Measurements from ENCODE around the gene RFPL3.
"Not testable (repeated sequence)": the region's sequence is repeated elsewhere in the genome, so short reads cannot be mapped to it uniquely, and the experiment has no call there.

RFPL3 gene

DNA sequence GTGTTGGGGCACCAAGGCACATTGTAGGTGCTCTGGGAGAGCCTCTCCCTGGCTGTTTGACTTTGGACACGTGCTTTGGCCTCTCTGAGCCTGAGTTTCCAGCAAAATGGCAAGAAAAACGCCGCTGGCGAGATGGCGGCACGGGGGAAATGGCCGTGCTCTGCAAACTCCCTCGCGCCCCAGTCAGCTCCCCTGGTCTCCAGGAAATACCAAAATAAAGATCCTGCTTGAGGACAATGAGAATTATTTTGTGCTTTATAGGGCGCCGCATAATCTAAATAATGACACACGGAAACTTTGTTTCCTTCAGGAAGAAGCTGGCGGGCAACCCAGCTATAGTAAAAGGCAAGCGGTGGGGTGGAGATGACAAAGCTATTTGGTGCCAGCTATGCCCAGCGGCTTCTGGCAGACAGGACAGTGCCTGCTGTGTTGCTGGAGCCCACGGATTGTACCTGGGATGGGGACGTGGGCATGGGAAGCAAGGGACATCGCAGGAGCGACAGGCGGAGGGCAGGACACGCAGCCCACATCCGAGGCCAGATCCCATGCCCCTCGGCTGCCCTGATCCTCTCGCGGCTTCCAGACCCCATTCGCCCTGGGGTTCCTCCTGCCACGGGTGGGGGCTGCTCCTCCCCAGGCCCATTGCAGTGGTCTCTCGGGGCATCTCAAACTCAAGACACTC lies 26.3 kb upstream of the RFPL3 start:
- DNase-seq = no peak

DNA sequence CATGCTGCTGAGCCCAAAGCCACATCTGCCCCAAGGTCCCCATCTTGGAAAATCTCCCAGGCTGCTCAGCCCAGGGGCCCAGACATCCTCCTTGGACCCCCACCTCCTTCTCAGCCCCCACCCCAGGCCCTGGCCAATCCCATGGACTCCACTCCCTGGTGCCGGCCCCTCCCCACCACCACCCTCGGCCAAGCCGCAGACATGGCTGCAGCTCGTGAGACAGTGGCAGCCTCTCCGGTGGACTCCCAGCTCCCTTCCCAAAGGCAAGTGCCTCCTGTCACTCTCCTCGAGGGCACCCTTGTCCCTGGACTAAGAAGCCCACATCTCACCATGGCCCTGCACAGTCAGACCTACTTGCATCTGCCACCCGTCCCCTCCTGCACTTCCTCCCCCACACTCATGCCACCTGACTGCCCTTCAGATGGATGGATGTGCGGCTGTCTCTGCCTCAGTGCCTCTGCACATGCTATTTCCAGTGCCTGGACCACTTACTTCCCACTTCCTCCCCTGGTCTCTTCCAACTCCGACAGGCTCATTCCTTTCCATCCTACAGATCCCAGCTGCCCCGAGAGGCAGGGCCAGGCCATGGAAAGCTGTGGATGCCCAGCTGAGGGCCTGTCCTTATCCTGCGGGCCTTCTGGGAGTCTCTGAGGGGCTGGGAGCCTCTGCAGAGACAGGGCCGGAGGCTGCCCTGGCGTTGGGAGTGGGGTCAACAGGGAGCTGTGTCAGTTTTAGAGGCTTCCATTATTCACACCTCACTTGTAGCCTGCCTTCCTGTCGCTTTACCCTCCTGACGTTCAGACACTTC lies 25.5 kb upstream of the RFPL3 start:
- DNase-seq = no peak

DNA sequence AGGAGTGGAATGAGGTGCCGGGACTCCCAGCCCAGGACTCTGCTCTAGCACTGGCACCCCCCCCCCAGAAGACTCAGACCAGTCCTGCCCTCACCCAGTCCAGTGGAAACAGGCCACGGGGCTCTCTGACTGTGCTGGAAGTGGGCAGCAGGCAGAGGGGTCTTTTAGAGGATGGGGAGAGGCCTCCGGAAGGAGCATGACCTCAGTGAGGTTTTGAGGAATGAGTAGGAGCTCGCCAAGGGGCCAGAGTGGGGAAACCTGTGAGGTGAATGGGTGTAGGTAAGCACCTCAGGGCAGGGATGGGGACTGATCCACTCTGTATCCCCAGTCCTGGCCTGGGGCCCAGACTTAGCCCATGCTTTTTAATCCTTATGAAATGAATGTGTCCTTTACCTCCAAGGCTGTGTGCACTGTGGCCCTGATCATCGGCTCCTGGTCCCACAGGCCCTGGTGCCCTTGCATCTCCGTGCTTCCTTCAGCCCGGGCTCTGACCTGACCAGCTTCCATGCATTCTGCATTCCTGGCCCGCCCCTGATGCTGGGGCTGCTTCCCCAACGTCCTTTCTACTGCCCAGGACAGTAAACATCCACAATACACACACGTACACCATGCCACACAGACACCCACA lies 24.4 kb upstream of the RFPL3 start:
- no peak for DNase-seq

DNA sequence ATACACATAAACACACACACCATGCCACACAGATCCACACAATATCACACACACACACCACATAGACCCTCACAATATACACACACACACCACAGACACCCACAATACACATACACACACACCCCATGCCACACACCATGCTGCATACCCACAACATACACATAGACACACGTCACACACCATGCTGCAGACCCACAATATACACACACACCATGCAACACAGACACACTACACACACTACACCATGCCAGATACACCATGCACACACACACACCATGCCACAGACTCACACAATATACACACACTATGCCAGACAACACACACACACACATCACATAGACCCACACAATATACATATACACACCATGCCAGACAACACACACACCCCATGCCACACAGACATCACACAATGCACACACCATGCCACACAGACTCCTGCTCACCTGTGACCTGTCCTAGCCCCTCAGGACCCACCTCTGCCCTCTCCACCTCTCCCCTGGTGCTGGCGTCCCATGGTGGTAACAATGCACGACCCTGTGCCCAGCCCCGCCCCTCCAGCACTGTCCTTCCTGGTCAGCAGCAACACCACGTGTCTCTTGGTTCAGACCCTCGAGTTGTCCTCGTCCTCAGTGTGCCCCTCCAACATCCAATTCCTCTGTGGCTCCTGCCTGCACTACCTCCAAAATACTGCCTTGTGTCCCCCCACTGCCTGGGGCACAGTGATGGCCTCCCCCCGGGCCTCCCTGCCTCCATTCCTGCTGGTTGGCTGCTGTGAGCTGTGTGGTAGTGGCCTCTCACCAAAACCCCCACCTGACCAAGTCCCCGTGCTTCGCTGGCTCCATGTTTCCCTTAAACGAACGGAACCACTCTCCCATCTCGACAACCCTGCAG lies 23.7 kb upstream of the RFPL3 start:
- DNase-seq = no peak

DNA sequence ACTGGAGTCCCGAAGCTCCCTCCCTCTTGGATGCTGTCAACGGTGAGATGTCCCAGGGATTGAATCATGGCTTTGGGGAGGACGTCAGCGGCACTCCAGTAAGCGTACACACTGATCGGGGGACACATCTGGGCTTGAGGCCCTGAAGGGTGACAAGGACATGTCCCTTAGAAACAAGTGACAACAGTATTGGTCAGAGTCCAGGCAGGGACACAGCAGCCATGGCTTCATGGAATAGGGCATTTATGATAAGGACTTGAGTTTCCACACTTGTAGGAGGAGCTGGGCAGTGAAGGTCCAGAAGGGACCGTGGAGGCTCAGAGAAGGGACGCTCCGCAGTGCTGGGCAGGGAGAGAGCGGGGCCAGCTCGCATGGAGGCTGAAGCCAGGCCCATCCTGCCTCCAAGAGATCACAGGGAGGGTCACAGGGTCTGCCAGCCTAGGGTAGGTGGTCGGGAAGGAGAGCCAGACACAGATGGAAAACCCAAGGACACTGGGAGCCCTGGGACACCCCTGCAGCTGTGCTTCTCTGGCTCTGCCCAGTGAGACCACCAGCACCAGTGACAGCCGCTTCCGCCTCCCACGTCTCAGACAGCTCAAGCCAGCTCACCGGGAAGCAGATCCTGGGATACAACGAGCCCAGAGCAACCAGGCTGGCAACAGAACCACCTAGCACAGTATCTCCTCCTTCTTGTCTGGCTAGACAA lies 22.9 kb upstream of the RFPL3 start:
- no peak for DNase-seq

DNA sequence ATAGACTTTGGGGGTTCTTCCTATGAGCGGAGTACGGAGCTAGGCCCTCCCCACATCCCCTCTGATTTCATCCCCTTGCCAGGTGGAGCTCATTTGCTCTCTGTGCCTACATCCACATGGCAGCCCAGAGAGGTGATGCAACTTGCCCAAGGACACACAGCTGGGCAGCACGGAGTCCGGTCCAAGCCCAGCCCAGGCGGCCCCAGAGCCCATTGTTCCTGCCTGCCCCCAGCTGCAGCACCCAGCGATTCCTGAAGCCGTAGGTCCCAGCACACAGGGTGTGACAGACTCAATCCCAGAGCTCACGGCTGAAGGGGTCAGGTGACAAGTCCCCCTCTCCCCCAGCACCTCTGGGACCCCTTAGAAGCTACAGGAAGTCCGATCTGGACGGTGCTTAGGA lies 22.2 kb upstream of the RFPL3 start:
- DNase-seq = no peak

DNA sequence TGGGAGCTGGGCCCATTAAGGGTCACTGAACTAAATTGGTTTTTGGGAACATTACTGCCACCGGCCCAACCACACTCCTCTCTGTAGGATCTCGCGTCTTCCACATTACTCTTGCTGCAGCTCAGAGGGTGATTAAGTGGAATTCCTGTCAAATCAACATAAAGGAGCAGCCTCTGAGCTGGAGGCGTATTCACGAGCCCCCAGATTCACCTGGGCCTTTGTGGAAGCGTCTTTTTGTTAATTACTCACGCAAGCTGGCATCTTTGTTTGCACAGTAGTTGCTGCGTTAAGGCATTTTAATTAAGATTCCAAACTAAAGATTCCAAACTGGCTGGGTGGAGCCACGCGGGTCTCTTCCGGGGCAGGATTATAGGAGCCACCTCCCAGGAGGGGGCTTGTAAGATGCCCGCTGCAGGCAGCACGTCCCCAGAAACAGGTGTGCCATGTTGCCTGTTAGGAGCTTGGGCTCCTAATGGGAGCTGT lies 21.5 kb upstream of the RFPL3 start:
- no peak for DNase-seq

- DNase-seq = no peak
Observed at GRCh38 chr22:32336771-32337424, 20.8 kb upstream of the RFPL3 start.

- not testable (repeated sequence) for DNase-seq
Observed at GRCh38 chr22:32337425-32337824, 20.2 kb upstream of the RFPL3 start.

DNA sequence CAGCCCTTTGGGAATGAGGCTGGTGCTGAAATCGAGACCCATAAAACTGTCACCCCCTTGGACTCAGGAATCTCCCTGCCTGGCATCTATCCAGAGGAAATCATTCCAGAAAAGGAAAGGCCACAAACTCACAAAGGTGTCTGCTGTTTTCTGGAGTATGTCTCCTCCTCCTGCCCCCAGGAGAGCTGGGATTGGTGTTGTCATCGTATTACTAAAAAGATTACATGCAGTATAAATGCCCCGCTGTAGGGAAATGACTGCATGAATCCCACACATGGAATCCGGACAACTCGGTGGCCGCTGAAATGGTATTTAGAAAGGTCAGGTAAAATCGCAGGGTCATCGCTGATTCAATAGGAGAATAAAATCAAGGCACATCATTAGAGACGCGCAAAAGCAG lies 18.9 kb upstream of the RFPL3 start:
- no peak for DNase-seq

GRCh38 chr22:32339190-32340012 lies 18.3 kb upstream of the RFPL3 start:
- DNase-seq = no peak

- DNase-seq = no peak
Observed at GRCh38 chr22:32340411-32340810, 17.3 kb upstream of the RFPL3 start.

DNA sequence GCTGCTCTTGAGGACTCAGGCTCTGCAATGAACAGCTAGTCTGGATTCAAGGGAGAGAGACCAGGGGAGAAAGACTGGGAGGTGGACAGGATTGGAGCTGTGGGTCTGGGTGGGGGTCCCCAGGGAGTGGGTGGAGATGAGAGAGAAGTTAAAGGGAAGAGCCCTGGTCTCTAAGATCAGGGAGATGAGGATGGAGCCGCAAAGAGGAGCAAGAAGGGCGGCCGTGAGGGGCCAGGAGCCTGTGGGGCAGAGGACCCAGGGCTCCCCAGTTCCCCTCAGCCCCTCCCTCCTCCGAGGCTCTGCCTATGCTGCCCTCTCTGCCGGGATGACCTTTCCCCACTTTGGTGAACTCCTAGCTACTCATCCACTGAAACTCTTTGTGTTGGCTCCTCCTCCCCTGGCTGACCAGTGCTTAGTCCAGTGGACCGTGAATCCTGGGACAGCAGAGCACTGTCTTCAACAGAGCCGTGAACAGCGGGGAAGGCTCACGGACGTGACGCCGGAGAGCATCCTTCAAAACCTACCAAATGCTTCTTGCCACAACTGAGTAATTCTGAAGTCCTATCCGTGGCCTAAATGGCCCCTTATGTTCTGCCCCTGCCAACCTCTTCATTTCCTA lies 16.4 kb upstream of the RFPL3 start:
- DNase-seq = no peak

GRCh38 chr22:32342977-32343376 lies 14.7 kb upstream of the RFPL3 start:
- DNase-seq = no peak

DNA sequence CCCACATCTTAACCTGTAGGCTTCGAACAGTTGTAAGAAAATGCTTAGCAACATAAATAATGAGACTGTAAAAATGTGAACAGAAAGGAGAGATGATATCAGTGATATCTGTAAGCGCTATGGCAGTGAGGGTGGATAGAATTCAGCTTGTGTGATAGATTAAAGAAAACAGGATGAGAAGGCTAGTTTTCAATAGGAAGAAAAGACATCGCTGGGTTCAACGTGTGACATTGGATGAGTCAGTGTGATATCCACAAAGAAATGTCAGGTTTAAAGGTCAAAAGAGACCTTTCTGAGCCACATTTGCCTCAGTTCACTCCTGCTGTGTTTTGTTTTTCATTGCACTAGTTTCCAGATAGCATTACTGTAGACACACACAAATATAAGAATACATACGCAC lies 13.7 kb upstream of the RFPL3 start:
- DNase-seq = no peak

- no peak for DNase-seq
Observed at GRCh38 chr22:32348031-32348611, 9.5 kb upstream of the RFPL3 start.

DNA sequence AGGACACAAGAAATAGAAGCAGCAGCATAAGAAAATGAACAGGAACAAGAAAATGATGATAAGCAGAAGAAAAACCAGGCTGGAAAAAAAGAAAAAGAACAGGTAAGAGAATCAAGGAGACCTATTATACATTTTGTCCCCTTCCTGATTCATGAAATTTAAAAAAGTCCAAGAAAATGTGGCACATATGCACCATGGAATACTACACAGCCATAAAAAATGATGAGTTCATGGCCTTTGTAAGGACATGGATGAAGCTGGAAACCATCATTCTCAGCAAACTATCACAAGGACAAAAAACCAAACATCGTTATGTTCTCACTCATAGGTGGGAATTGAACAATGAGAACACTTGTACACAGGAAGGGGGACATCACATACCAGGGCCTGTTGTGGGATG lies 5.8 kb upstream of the RFPL3 start:
- DNase-seq = not testable (repeated sequence)

- DNase-seq = no peak
Observed at GRCh38 chr22:32352681-32353080, 5.0 kb upstream of the RFPL3 start.

GRCh38 chr22:32353292-32353691 lies 4.4 kb upstream of the RFPL3 start:
- no peak for DNase-seq

GRCh38 chr22:32353840-32354239 lies 3.8 kb upstream of the RFPL3 start:
- DNase-seq = no peak

All from activated CD4-positive, CD25-positive, alpha-beta regulatory T cell (primary cell).